ENCODE measurements around the gene PSMF1. TPM values are rescaled to one million over a fixed set of nuclear protein-coding genes. Genes with fewer than 3 reads are reported as not detected.
A peak's percentile ranks its signal among the peaks of the same experiment; 100 is the strongest.

The PSMF1 gene
- total and polyA plus RNA-seq, 2 of the 13 experiments (the other 11 are each of a cell fraction or from before 2014, with no cell fraction given): 82.5 to 86.0 TPM

DNA sequence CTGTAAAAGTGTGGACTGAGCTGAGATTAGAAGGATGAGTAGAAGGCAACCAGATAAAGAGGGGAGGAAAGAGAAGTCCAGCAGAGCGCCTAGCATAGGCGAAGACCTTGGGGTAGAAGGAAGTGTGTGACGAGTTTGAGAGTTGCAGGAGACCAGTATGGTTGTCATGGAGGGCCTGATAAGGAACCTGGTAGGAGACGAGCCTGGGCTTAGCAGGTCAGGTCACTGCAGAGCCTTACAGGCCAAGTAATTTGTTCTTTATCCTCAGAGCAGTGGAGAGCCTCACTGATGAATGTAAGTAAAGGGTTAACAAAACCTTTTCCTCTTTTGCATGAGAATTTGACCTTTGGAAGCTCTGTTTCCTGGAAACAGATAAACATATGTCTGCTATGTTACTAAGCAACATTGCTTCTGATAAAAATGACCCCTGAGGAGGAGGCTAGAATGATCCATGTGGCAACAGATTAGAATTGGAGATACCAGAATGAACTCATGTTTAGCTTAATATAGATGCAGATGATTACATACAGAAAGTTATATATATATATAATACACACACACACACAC is 69.3 kb downstream of the PSMF1 start (continued):
- TF ChIP-seq, protein P1, sequence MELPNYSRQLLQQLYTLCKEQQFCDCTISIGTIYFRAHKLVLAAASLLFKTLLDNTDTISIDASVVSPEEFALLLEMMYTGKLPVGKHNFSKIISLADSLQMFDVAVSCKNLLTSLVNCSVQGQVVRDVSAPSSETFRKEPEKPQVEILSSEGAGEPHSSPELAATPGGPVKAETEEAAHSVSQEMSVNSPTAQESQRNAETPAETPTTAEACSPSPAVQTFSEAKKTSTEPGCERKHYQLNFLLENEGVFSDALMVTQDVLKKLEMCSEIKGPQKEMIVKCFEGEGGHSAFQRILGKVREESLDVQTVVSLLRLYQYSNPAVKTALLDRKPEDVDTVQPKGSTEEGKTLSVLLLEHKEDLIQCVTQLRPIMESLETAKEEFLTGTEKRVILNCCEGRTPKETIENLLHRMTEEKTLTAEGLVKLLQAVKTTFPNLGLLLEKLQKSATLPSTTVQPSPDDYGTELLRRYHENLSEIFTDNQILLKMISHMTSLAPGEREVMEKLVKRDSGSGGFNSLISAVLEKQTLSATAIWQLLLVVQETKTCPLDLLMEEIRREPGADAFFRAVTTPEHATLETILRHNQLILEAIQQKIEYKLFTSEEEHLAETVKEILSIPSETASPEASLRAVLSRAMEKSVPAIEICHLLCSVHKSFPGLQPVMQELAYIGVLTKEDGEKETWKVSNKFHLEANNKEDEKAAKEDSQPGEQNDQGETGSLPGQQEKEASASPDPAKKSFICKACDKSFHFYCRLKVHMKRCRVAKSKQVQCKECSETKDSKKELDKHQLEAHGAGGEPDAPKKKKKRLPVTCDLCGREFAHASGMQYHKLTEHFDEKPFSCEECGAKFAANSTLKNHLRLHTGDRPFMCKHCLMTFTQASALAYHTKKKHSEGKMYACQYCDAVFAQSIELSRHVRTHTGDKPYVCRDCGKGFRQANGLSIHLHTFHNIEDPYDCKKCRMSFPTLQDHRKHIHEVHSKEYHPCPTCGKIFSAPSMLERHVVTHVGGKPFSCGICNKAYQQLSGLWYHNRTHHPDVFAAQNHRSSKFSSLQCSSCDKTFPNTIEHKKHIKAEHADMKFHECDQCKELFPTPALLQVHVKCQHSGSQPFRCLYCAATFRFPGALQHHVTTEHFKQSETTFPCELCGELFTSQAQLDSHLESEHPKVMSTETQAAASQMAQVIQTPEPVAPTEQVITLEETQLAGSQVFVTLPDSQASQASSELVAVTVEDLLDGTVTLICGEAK (IDR thresholded peaks at IDR 0.05): no peak
- TF ChIP-seq, protein P1 (CRISPR knock-in tag; IDR thresholded peaks at IDR 0.05): no peak
- TF ChIP-seq CAMTA2 (CRISPR knock-in tag; IDR thresholded peaks at IDR 0.05; ENCODE audit: borderline replicate concordance): no peak
- TF ChIP-seq ZNF121 (CRISPR knock-in tag; IDR thresholded peaks at IDR 0.05): no peak
- TF ChIP-seq CCAR2 (optimal IDR thresholded peaks at IDR 0.05; ENCODE audit: low read depth, low read length): no peak
- TF ChIP-seq ARNT (IDR thresholded peaks at IDR 0.05): no peak
- TF ChIP-seq SPEN (CRISPR knock-in tag; IDR thresholded peaks at IDR 0.05; ENCODE audit: low read depth): no peak
- TF ChIP-seq AKAP8 (CRISPR knock-in tag; IDR thresholded peaks at IDR 0.05): no peak
- no peak; the same call in 1 of the 2 replicates for TF ChIP-seq ZNF205 (CRISPR knock-in tag; IDR thresholded peaks at IDR 0.05)
- TF ChIP-seq NR2F6 (IDR thresholded peaks at IDR 0.05): peak; percentile 87
- peak; percentile 89 for TF ChIP-seq NR2F6 (CRISPR knock-in tag; IDR thresholded peaks at IDR 0.05)
- TF ChIP-seq ZNF282 (IDR thresholded peaks at IDR 0.05; ENCODE audit: partially characterized antibody): no peak
- no peak for TF ChIP-seq TP53 (CRISPR knock-in tag; conservative IDR thresholded peaks at IDR 0.05)
- no peak for TF ChIP-seq FOXA1 (IDR thresholded peaks at IDR 0.05)
- TF ChIP-seq FOXA1 (CRISPR knock-in tag; IDR thresholded peaks at IDR 0.05): no peak
- TF ChIP-seq MAF1 (CRISPR knock-in tag; IDR thresholded peaks at IDR 0.05; ENCODE audit: borderline replicate concordance): no peak
- no peak for TF ChIP-seq CBX2 (IDR thresholded peaks at IDR 0.05; ENCODE audit: low read depth, low read length)
- TF ChIP-seq CBX2 (CRISPR knock-in tag; IDR thresholded peaks at IDR 0.05; ENCODE audit: low read depth): no peak
- TF ChIP-seq MXI1 (IDR thresholded peaks at IDR 0.05; ENCODE audit: borderline replicate concordance, low read depth, low read length): peak; percentile 79; the same call in 1 of the 3 replicates
- TF ChIP-seq TCF7L2 (IDR thresholded peaks at IDR 0.05; ENCODE audit: low read depth, low read length): no peak
- no peak for TF ChIP-seq PHF20 (CRISPR knock-in tag; IDR thresholded peaks at IDR 0.05)
- no peak for TF ChIP-seq HNRNPK (IDR thresholded peaks at IDR 0.05; ENCODE audit: low read depth, low read length, poor library complexity, severe bottlenecking)
- no peak for TF ChIP-seq PRMT3 (CRISPR knock-in tag; IDR thresholded peaks at IDR 0.05; ENCODE audit: borderline replicate concordance, low read depth)
- no peak for TF ChIP-seq ZNF790 (CRISPR knock-in tag; IDR thresholded peaks at IDR 0.05; ENCODE audit: borderline replicate concordance)
- no peak for TF ChIP-seq MZF1 (CRISPR knock-in tag; IDR thresholded peaks at IDR 0.05; ENCODE audit: borderline replicate concordance)
- TF ChIP-seq FOXO1 (CRISPR knock-in tag; IDR thresholded peaks at IDR 0.05): no peak; the same call in 1 of the 2 replicates
